Muscle layer of duodenum (tissue), 2 donors: Measurements from ENCODE around the gene GALR3.

ENCODE experiments used
- H3K27ac ChIP-seq: one replicate; pipeline ENCODE4 v1.7.0; 2013; ENCODE audit warnings: mild to moderate bottlenecking, low read length
- H3K27me3 ChIP-seq: one replicate; pipeline ENCODE4 v1.7.0; 2013; ENCODE audit warnings: low read depth, mild to moderate bottlenecking, control low read depth, low read length
- H3K36me3 ChIP-seq, 2 donors: one replicate each; pipeline ENCODE4 v1.7.0; 2013; ENCODE audit warnings: low read length in 2 of 2, control low read depth in 1 of 2, mild to moderate bottlenecking in 1 of 2; ENCODE audit not compliant: insufficient read depth in 2 of 2, control insufficient read depth in 1 of 2
- H3K4me1 ChIP-seq, 2 donors: one replicate each; pipeline ENCODE4 v1.7.0; 2013; ENCODE audit warnings: low read length in 2 of 2, mild to moderate bottlenecking in 2 of 2, control low read depth in 1 of 2, moderate library complexity in 1 of 2; ENCODE audit not compliant: insufficient read depth in 2 of 2, control insufficient read depth in 1 of 2
- H3K4me3 ChIP-seq, 2 donors: one replicate each; pipeline ENCODE4 v1.7.0; 2013; ENCODE audit warnings: low read length in 2 of 2, low read depth in 1 of 2, mild to moderate bottlenecking in 1 of 2
- H3K9me3 ChIP-seq, 2 donors: one replicate each; pipeline ENCODE4 v1.7.0; 2013; ENCODE audit warnings: low read length in 2 of 2, control low read depth in 1 of 2, mild to moderate bottlenecking in 1 of 2; ENCODE audit not compliant: control insufficient read depth in 1 of 2
- donor health status: healthy.

GALR3 gene

GRCh38 chr22:37831472-37831871 lies 8.3 kb downstream of the GALR3 start:
- Histone ChIP-seq H3K27ac (no peak overlapping the region), H3K36me3 (peaks cover 33 to 53% of the 10 kb centered on the region in 2 donors), H3K4me3 (no peak overlapping the region), H3K27me3 (no peaks in the 10 kb centered on the region), H3K4me1 (peaks cover 0 to 3% of the 10 kb centered on the region in 2 donors), H3K9me3 (no peaks in the 10 kb centered on the region)

GRCh38 chr22:37832022-37832857 lies 9.1 kb downstream of the GALR3 start:
- H3K27me3 ChIP-seq = no peaks in the 10 kb centered on the region
- peaks cover 33 to 60% of the 10 kb centered on the region in 2 donors for H3K36me3 ChIP-seq
- no peak overlapping the region for H3K4me3 ChIP-seq
- no peaks in the 10 kb centered on the region for H3K4me1 ChIP-seq
- no peaks in the 10 kb centered on the region for H3K9me3 ChIP-seq
- H3K27ac ChIP-seq = no peak overlapping the region

- Histone ChIP-seq H3K4me3 (peak overlapping the region in 1 of 2 donors; percentile 32), H3K27ac (no peak overlapping the region), H3K36me3 (peaks cover 10 to 19% of the 10 kb centered on the region in 2 donors), H3K9me3 (no peaks in the 10 kb centered on the region), H3K27me3 (no peaks in the 10 kb centered on the region), H3K4me1 (peaks cover 3 to 13% of the 10 kb centered on the region in 2 donors)
These were observed 19.0 kb downstream of the GALR3 start for GRCh38 chr22:37842015-37842793.

GRCh38 chr22:37843741-37844089 lies 20.5 kb downstream of the GALR3 start:
- no peaks in the 10 kb centered on the region for H3K27me3 ChIP-seq
- peak overlapping the region; percentile 69 to 91 for H3K4me3 ChIP-seq
- peaks cover under 1 to 8% of the 10 kb centered on the region in 2 donors for H3K36me3 ChIP-seq
- peak overlapping the region; percentile 63 for H3K27ac ChIP-seq
- H3K4me1 ChIP-seq = peaks cover 3 to 18% of the 10 kb centered on the region in 2 donors
- no peaks in the 10 kb centered on the region for H3K9me3 ChIP-seq

- Histone ChIP-seq H3K27me3 (no peaks in the 10 kb centered on the region), H3K36me3 (peaks cover 0 to 2% of the 10 kb centered on the region in 2 donors), H3K27ac (no peak overlapping the region), H3K4me1 (peaks cover 3 to 21% of the 10 kb centered on the region in 2 donors), H3K4me3 (peak overlapping the region; percentile 55 to 91), H3K9me3 (no peaks in the 10 kb centered on the region)
These were observed 21.7 kb downstream of the GALR3 start for GRCh38 chr22:37844904-37845329.

GRCh38 chr22:37846433-37846832 lies 23.3 kb downstream of the GALR3 start:
- Histone ChIP-seq H3K9me3 (no peaks in the 10 kb centered on the region), H3K27me3 (no peaks in the 10 kb centered on the region), H3K4me3 (no peak overlapping the region), H3K36me3 (peaks cover 5 to 6% of the 10 kb centered on the region in 2 donors), H3K27ac (no peak overlapping the region), H3K4me1 (peaks cover 8 to 34% of the 10 kb centered on the region in 2 donors)

GRCh38 chr22:37848587-37849088 lies 25.5 kb downstream of the GALR3 start:
- peaks cover 5 to 21% of the 10 kb centered on the region in 2 donors for H3K4me1 ChIP-seq
- H3K9me3 ChIP-seq = no peaks in the 10 kb centered on the region
- H3K27me3 ChIP-seq = no peaks in the 10 kb centered on the region
- peak overlapping the region; percentile 84 to 96 for H3K4me3 ChIP-seq
- H3K36me3 ChIP-seq = peaks cover 18 to 22% of the 10 kb centered on the region in 2 donors
- H3K27ac ChIP-seq = peak overlapping the region; percentile 86

GRCh38 chr22:37849089-37849751 lies 26.0 kb downstream of the GALR3 start, which contains the start of gene EIF3L:
EIF3L (plus strand) TSS chr22:37849419; CDS start chr22:37849450, 31 bp downstream.
- Histone ChIP-seq H3K4me3 (peak within 1 kb of the TSS; percentile 84 to 96), H3K4me1 (peaks cover 5 to 26% of the 10 kb centered on the region in 2 donors), H3K27ac (peak within 1 kb of the TSS; percentile 86)

GRCh38 chr22:37850801-37851200 lies 27.6 kb downstream of the GALR3 start:
- Histone ChIP-seq H3K27me3 (no peaks in the 10 kb centered on the region), H3K36me3 (peaks cover 23 to 28% of the 10 kb centered on the region in 2 donors), H3K4me3 (no peak overlapping the region), H3K4me1 (peaks cover 5 to 38% of the 10 kb centered on the region in 2 donors), H3K27ac (no peak overlapping the region), H3K9me3 (no peaks in the 10 kb centered on the region)

More at GRCh38 chr22:37849089-37849751, 26.0 kb downstream of the GALR3 start, which contains the start of gene EIF3L:
- H3K36me3 ChIP-seq = peaks cover 18 to 22% of the 10 kb centered on the region in 2 donors
- H3K9me3 ChIP-seq = no peaks in the 10 kb centered on the region
- no peaks in the 10 kb centered on the region for H3K27me3 ChIP-seq

GRCh38 chr22:37852418-37852817 lies 29.2 kb downstream of the GALR3 start:
- Histone ChIP-seq H3K4me1 (peaks cover 5 to 38% of the 10 kb centered on the region in 2 donors), H3K36me3 (peaks cover 23 to 28% of the 10 kb centered on the region in 2 donors), H3K9me3 (no peaks in the 10 kb centered on the region), H3K27me3 (no peaks in the 10 kb centered on the region), H3K4me3 (no peak overlapping the region), H3K27ac (no peak overlapping the region)
